GM21447 (cell line): ENCODE data around the gene EMP3.
"Not testable (repeated sequence)": the region's sequence is repeated elsewhere in the genome, so short reads cannot be mapped to it uniquely, and the experiment has no call there.

Experiments used
- ATAC-seq: cut with Tn5 transposase; IDR thresholded peaks from one replicate; pipeline ENCODE4 v1.9.1; 2021; ENCODE audit not compliant: unreplicated experiment

The EMP3 gene

GRCh38 chr19:48344892-48345291 is 19.5 kb downstream of the EMP3 start:
- ATAC-seq, result no peak

- ATAC-seq, result no peak
Measured at GRCh38 chr19:48346191-48346590, 20.8 kb downstream of the EMP3 start.

GRCh38 chr19:48348045-48348444 is 22.7 kb downstream of the EMP3 start:
- no peak for ATAC-seq

- ATAC-seq, result no peak
Measured at GRCh38 chr19:48348737-48349136, 23.4 kb downstream of the EMP3 start.

GRCh38 chr19:48350856-48351255 is 25.5 kb downstream of the EMP3 start:
- no peak for ATAC-seq

GRCh38 chr19:48351341-48351752 is 26.0 kb downstream of the EMP3 start:
- no peak for ATAC-seq

- ATAC-seq, result no peak
Measured at GRCh38 chr19:48353677-48354076, 28.3 kb downstream of the EMP3 start.

- no peak for ATAC-seq
Measured at GRCh38 chr19:48354332-48354992, 29.1 kb downstream of the EMP3 start.

GRCh38 chr19:48355365-48355954 is 30.1 kb downstream of the EMP3 start:
- no peak for ATAC-seq

- ATAC-seq, result no peak
Measured at GRCh38 chr19:48359123-48359522, 33.8 kb downstream of the EMP3 start.

- ATAC-seq, result no peak
Measured at GRCh38 chr19:48361912-48362311, 36.6 kb downstream of the EMP3 start.

GRCh38 chr19:48362716-48363499 is 37.6 kb downstream of the EMP3 start:
- peak; percentile 54 for ATAC-seq

- ATAC-seq, result peak; percentile 19
Measured at GRCh38 chr19:48363500-48363809, 38.1 kb downstream of the EMP3 start.

GRCh38 chr19:48363810-48364597 is 38.7 kb downstream of the EMP3 start, which contains the start of the genes SYNGR4 and TMEM143:
Gene SYNGR4 (plus strand): TSS chr19:48364367. CDS start chr19:48365843, 1,476 bp downstream.
Gene TMEM143 (minus strand): TSS chr19:48363940. CDS start chr19:48363920, 20 bp downstream.
- ATAC-seq, result peak; percentile 75

- no peak for ATAC-seq
Measured at GRCh38 chr19:48364598-48365348, 39.4 kb downstream of the EMP3 start.

- ATAC-seq, result no peak
Measured at GRCh38 chr19:48365602-48366001, 40.2 kb downstream of the EMP3 start.

- ATAC-seq, result no peak
Measured at GRCh38 chr19:48367855-48368254, 42.5 kb downstream of the EMP3 start.

GRCh38 chr19:48368936-48369335 is 43.6 kb downstream of the EMP3 start:
- ATAC-seq, result no peak

GRCh38 chr19:48370955-48371354 is 45.6 kb downstream of the EMP3 start:
- no peak for ATAC-seq

GRCh38 chr19:48371367-48371766 is 46.0 kb downstream of the EMP3 start:
- ATAC-seq, result no peak

GRCh38 chr19:48371771-48372170 is 46.4 kb downstream of the EMP3 start:
- ATAC-seq, result not testable (repeated sequence)
